GM23248 (cell line): Measurements from ENCODE around the gene CRISPLD2. TPM values are rescaled to one million over a fixed set of nuclear protein-coding genes. Genes with fewer than 3 reads are reported as not detected.

Source experiments
- DNase-seq: peaks from one replicate; pipeline ENCODE4 v3.0.0-alpha.2; 2015
- H2AFZ ChIP-seq: fragments of 200-600 bp; sonication (generic); 2 replicates; pipeline ENCODE4 v1.6.1; 2016; ENCODE audit warnings: antibody characterized with exemption
- H3F3A ChIP-seq: fragments of 200-600 bp; sonication (generic); 2 replicates; pipeline ENCODE4 v1.6.1; 2016; ENCODE audit warnings: mild to moderate bottlenecking, antibody characterized with exemption, mixed run types; ENCODE audit not compliant: insufficient read depth
- H3K27ac ChIP-seq: fragments of 200-600 bp; sonication (generic); 2 replicates; pipeline ENCODE4 v1.5.1; 2016; ENCODE audit warnings: mild to moderate bottlenecking
- H3K27me3 ChIP-seq: fragments of 200-600 bp; sonication (generic); replicated peaks from 2 replicates; pipeline ENCODE4 v1.6.1; 2016; ENCODE audit warnings: mild to moderate bottlenecking; ENCODE audit not compliant: insufficient read depth
- H3K36me3 ChIP-seq: fragments of 200-600 bp; sonication (generic); 2 replicates; pipeline ENCODE4 v1.6.1; 2016; ENCODE audit warnings: low read depth, mild to moderate bottlenecking
- H3K4me1 ChIP-seq: fragments of 200-600 bp; sonication (generic); 2 replicates; pipeline ENCODE4 v1.6.1; 2016; ENCODE audit warnings: mild to moderate bottlenecking; ENCODE audit not compliant: insufficient read depth
- H3K4me2 ChIP-seq: fragments of 200-600 bp; sonication (generic); one replicate; pipeline ENCODE4 v1.6.1; 2016; ENCODE audit warnings: mild to moderate bottlenecking; ENCODE audit not compliant: unreplicated experiment
- H3K4me3 ChIP-seq: fragments of 200-600 bp; sonication (generic); 2 replicates; pipeline ENCODE4 v1.5.1; 2016; ENCODE audit warnings: mild to moderate bottlenecking
- H3K79me2 ChIP-seq: fragments of 200-600 bp; sonication (generic); 2 replicates; pipeline ENCODE4 v1.6.1; 2016; ENCODE audit warnings: mild to moderate bottlenecking; ENCODE audit not compliant: insufficient read depth
- H3K9ac ChIP-seq: fragments of 200-600 bp; sonication (generic); 2 replicates; pipeline ENCODE4 v1.6.1; 2016; ENCODE audit warnings: mild to moderate bottlenecking
- H3K9me2 ChIP-seq: fragments of 200-600 bp; sonication (generic); 2 replicates; pipeline ENCODE4 v1.6.1; 2016; ENCODE audit warnings: mixed run types, mild to moderate bottlenecking, moderate library complexity; ENCODE audit not compliant: insufficient read depth
- H3K9me3 ChIP-seq: fragments of 200-600 bp; sonication (generic); one replicate; pipeline ENCODE4 v1.6.1; 2017; ENCODE audit warnings: low read depth
- H4K20me1 ChIP-seq: fragments of 200-600 bp; sonication (generic); 2 replicates; pipeline ENCODE4 v1.6.0; 2016; ENCODE audit not compliant: insufficient read depth
- EZH2 ChIP-seq: fragments of 200-600 bp; sonication (generic); IDR thresholded peaks from 2 replicates; pipeline ENCODE4 v1.6.1; 2018; ENCODE audit warnings: antibody characterized with exemption, mild to moderate bottlenecking; ENCODE audit not compliant: insufficient read depth, poor library complexity, severe bottlenecking
- EZH2phosphoT487 ChIP-seq: fragments of 200-600 bp; sonication (generic); IDR thresholded peaks from 2 replicates; pipeline ENCODE4 v1.6.1; 2018; ENCODE audit warnings: antibody characterized with exemption, moderate library complexity, mild to moderate bottlenecking, low read depth; ENCODE audit not compliant: insufficient read depth
- WGBS, 2 experiments: methylation state at CpG; one replicate each; pipeline ENCODE4 v1.1.6; 2015 to 2017; ENCODE audit warnings: low lambda C conversion rate in 2 of 2, low coverage in 1 of 2; ENCODE audit errors: missing lambda C conversion rate in 2 of 2; 5-methylcytosine and 5-hydroxymethylcytosine counted together
- in situ Hi-C: fragments of 300-500 bp; cut with MboI; formaldehyde crosslinking; loops from 2 replicates; pipeline ENCODE4 v1.15.0; 2020
- polyA plus RNA-seq: library from polyadenylated mRNA; unstranded; fragments of >200 nt; fragmentation: Nextera tagmentation; extraction: Ambion mirVana; gene quantifications from 2 replicates; pipeline ENCODE4 v1.2.1, GENCODE V29; 2016
- total RNA-seq: library from RNA; depleted of rRNA; stranded (reverse); fragments of >200 nt; shearing (Covaris generic); gene quantifications from 2 replicates; pipeline ENCODE4 v1.2.3, GENCODE V29; 2014; rRNA removed

CRISPLD2 gene
- total RNA-seq (36.2 and 36.3 TPM in 2 replicates), polyA plus RNA-seq (21.5 and 22.6 TPM in 2 replicates)

GRCh38 chr16:84819644-84820304 lies at the start of gene CRISPLD2:
CRISPLD2 (plus strand) TSS chr16:84819985; CDS start chr16:84838496, 18,511 bp downstream.
- H4K20me1 ChIP-seq = no peaks in the 10 kb centered on the region
- no peaks in the 10 kb centered on the region for H3K27me3 ChIP-seq
- H3K4me2 ChIP-seq = peak within 1 kb of the TSS; percentile 95
- H3K9me2 ChIP-seq = no peaks in the 10 kb centered on the region
- H3K4me3 ChIP-seq = peak within 1 kb of the TSS; percentile 85
- H3K79me2 ChIP-seq = peaks cover 39% of the 10 kb centered on the region
- in situ Hi-C loops = no loop called here
- H2AFZ ChIP-seq = peak within 1 kb of the TSS; percentile 21
- no peak for TF ChIP-seq EZH2
- TF ChIP-seq EZH2phosphoT487 = no peak
- H3K9ac ChIP-seq = peak within 1 kb of the TSS; percentile 87
- WGBS, 2 experiments = 2 to 3% methylated on average over 31 to 35 of the region's 53 CpGs
- H3K36me3 ChIP-seq = no peaks in the 10 kb centered on the region
- peak; percentile 95 for DNase-seq
- peaks cover 39% of the 10 kb centered on the region for H3K4me1 ChIP-seq
- H3F3A ChIP-seq = peaks cover 26% of the 10 kb centered on the region
- peak within 1 kb of the TSS; percentile 79 for H3K27ac ChIP-seq
- no peaks in the 10 kb centered on the region for H3K9me3 ChIP-seq

- no peak overlapping the region for H3K27ac ChIP-seq
- H4K20me1 ChIP-seq = no peaks in the 10 kb centered on the region
- H3K27me3 ChIP-seq = no peaks in the 10 kb centered on the region
- no peak for TF ChIP-seq EZH2phosphoT487
- TF ChIP-seq EZH2 = no peak
- H3K4me1 ChIP-seq = peaks cover 7% of the 10 kb centered on the region; the same call in 1 of the 2 replicates
- peaks cover 53% of the 10 kb centered on the region for H3K79me2 ChIP-seq
- H3K4me2 ChIP-seq = no peak overlapping the region
- no peak for DNase-seq
- H3K4me3 ChIP-seq = no peak overlapping the region
- H3K9me3 ChIP-seq = no peaks in the 10 kb centered on the region
- peaks cover 38% of the 10 kb centered on the region for H3K36me3 ChIP-seq
- H3F3A ChIP-seq = peaks cover 22% of the 10 kb centered on the region
- no peaks in the 10 kb centered on the region for H3K9me2 ChIP-seq
- 87 to 91% methylated on average over 10 of the region's 10 CpGs for WGBS, 2 experiments
- in situ Hi-C loops = no loop called here
- H3K9ac ChIP-seq = no peak overlapping the region
- H2AFZ ChIP-seq = no peak overlapping the region
These were observed 46.5 kb upstream of the CRISPLD2 start for GRCh38 chr16:84773312-84773711.

GRCh38 chr16:84774810-84775209 lies 45.0 kb upstream of the CRISPLD2 start:
- Histone ChIP-seq H3K9me3 (no peaks in the 10 kb centered on the region), H3F3A (peaks cover 22% of the 10 kb centered on the region), H3K4me1 (peaks cover 7% of the 10 kb centered on the region; the same call in 1 of the 2 replicates), H4K20me1 (no peaks in the 10 kb centered on the region), H3K9ac (peak overlapping the region; percentile 61), H3K9me2 (no peaks in the 10 kb centered on the region), H3K36me3 (peaks cover 39% of the 10 kb centered on the region), H3K79me2 (peaks cover 44% of the 10 kb centered on the region), H3K4me2 (no peak overlapping the region), H3K27ac (peak overlapping the region; percentile 80), H3K4me3 (no peak overlapping the region), H3K27me3 (no peaks in the 10 kb centered on the region), H2AFZ (no peak overlapping the region)
- no peak for TF ChIP-seq EZH2phosphoT487
- no peak for TF ChIP-seq EZH2
- DNase-seq = peak; percentile 94
- WGBS, 2 experiments = 24 to 25% methylated on average over 4 of the region's 4 CpGs
- in situ Hi-C loops = no loop called here

GRCh38 chr16:84775262-84775810 lies 44.4 kb upstream of the CRISPLD2 start:
- Histone ChIP-seq H2AFZ (no peak overlapping the region), H3K36me3 (peaks cover 43% of the 10 kb centered on the region), H3K4me1 (peaks cover 7% of the 10 kb centered on the region; the same call in 1 of the 2 replicates), H3K9me2 (no peaks in the 10 kb centered on the region), H3K27ac (peak overlapping the region; percentile 80), H3K9me3 (no peaks in the 10 kb centered on the region), H3K79me2 (peaks cover 38% of the 10 kb centered on the region), H3K4me3 (no peak overlapping the region), H3K4me2 (no peak overlapping the region), H3F3A (peaks cover 22% of the 10 kb centered on the region), H3K9ac (peak overlapping the region; percentile 61), H3K27me3 (no peaks in the 10 kb centered on the region), H4K20me1 (no peaks in the 10 kb centered on the region)
- DNase-seq = no peak
- in situ Hi-C loops = no loop called here
- 88 to 92% methylated on average over 13 to 14 of the region's 14 CpGs for WGBS, 2 experiments
- TF ChIP-seq EZH2 (no peak), EZH2phosphoT487 (no peak)
